H9 (cell line): ENCODE measurements around the gene CDH4. TPM values are rescaled to one million over a fixed set of nuclear protein-coding genes. Genes with fewer than 3 reads are reported as not detected.
A peak's percentile ranks its signal among the peaks of the same experiment; 100 is the strongest.

Experiments
- DNase-seq: peaks from one replicate; pipeline ENCODE4 v3.0.0-alpha.2; 2017
- H2AFZ ChIP-seq: one replicate; pipeline ENCODE4 v1.6.1; 2013; ENCODE audit warnings: mild to moderate bottlenecking, low read length, control low read depth, moderate library complexity
- H2AK5ac ChIP-seq: 2 replicates; pipeline ENCODE4 v1.6.1; 2013; ENCODE audit warnings: low read length, control low read depth, mixed read lengths; ENCODE audit not compliant: insufficient read length
- H2BK120ac ChIP-seq: one replicate; pipeline ENCODE4 v1.6.1; 2013; ENCODE audit warnings: low read depth, mild to moderate bottlenecking, low read length, control low read depth, inconsistent platforms; ENCODE audit not compliant: poor library complexity, severe bottlenecking
- H2BK12ac ChIP-seq: 2 replicates; pipeline ENCODE4 v1.6.1; 2013; ENCODE audit warnings: low read length, control low read depth, mixed read lengths, low read depth; ENCODE audit not compliant: insufficient read length
- H2BK15ac ChIP-seq: 2 replicates; pipeline ENCODE4 v1.6.1; 2013; ENCODE audit warnings: low read depth, low read length, control low read depth
- H2BK20ac ChIP-seq: one replicate; pipeline ENCODE4 v1.6.1; 2013; ENCODE audit warnings: low read depth, mild to moderate bottlenecking, low read length, control low read depth, inconsistent platforms; ENCODE audit not compliant: poor library complexity, severe bottlenecking
- H2BK5ac ChIP-seq: 2 replicates; pipeline ENCODE4 v1.6.1; 2013; ENCODE audit warnings: low read length, control low read depth, mixed read lengths; ENCODE audit not compliant: insufficient read length
- H3K14ac ChIP-seq: 2 replicates; pipeline ENCODE4 v1.6.1; 2013; ENCODE audit warnings: low read length, control low read depth; ENCODE audit not compliant: insufficient read depth
- H3K18ac ChIP-seq: 2 replicates; pipeline ENCODE4 v1.6.1; 2013; ENCODE audit warnings: low read depth, mild to moderate bottlenecking, mixed read lengths, low read length, control low read depth; ENCODE audit not compliant: insufficient read length
- H3K23ac ChIP-seq: 2 replicates; pipeline ENCODE4 v1.6.1; 2013; ENCODE audit warnings: low read length, control low read depth, mixed read lengths, low read depth; ENCODE audit not compliant: insufficient read length
- H3K23me2 ChIP-seq: 2 replicates; pipeline ENCODE4 v1.6.1; 2013; ENCODE audit warnings: low read depth, mild to moderate bottlenecking, mixed read lengths, low read length, control low read depth; ENCODE audit not compliant: insufficient read length, poor library complexity, severe bottlenecking
- H3K27ac ChIP-seq: 2 replicates; pipeline ENCODE4 v1.5.1; 2013; ENCODE audit warnings: low read length, control low read depth, mixed read lengths, low read depth; ENCODE audit not compliant: insufficient read length
- H3K27me3 ChIP-seq: 2 replicates; pipeline ENCODE4 v1.6.1; 2013; ENCODE audit warnings: low read length, control low read depth, inconsistent platforms; ENCODE audit not compliant: insufficient read depth
- H3K4ac ChIP-seq: 2 replicates; pipeline ENCODE4 v1.6.1; 2013; ENCODE audit warnings: low read depth, mild to moderate bottlenecking, control low read depth, inconsistent platforms, low read length, moderate library complexity
- H3K4me1 ChIP-seq: 2 replicates; pipeline ENCODE4 v1.6.1; 2013; ENCODE audit warnings: low read length, control low read depth, inconsistent platforms; ENCODE audit not compliant: insufficient read depth
- H3K4me2 ChIP-seq: 2 replicates; pipeline ENCODE4 v1.6.1; 2013; ENCODE audit warnings: low read length, control low read depth, mixed read lengths; ENCODE audit not compliant: insufficient read length, insufficient read depth
- H3K56ac ChIP-seq: 2 replicates; pipeline ENCODE4 v1.6.1; 2013; ENCODE audit warnings: low read depth, mild to moderate bottlenecking, mixed read lengths, low read length, control low read depth; ENCODE audit not compliant: insufficient read length
- H3K79me1 ChIP-seq: 2 replicates; pipeline ENCODE4 v1.6.1; 2013; ENCODE audit warnings: low read depth, mild to moderate bottlenecking, moderate library complexity, low read length, control low read depth, inconsistent platforms; ENCODE audit not compliant: insufficient read depth, poor library complexity, severe bottlenecking
- H3K79me2 ChIP-seq: 2 replicates; pipeline ENCODE4 v1.6.1; 2013; ENCODE audit warnings: low read length, control low read depth, inconsistent platforms; ENCODE audit not compliant: insufficient read depth
- H3K9ac ChIP-seq: 2 replicates; pipeline ENCODE4 v1.6.1; 2013; ENCODE audit warnings: low read length, control low read depth, mixed read lengths; ENCODE audit not compliant: insufficient read length; ENCODE audit errors: extremely low read depth
- H3K9me3 ChIP-seq: one replicate; pipeline ENCODE4 v1.6.1; 2013; ENCODE audit warnings: low read depth, low read length, inconsistent platforms; ENCODE audit not compliant: control insufficient read depth
- H3T11ph ChIP-seq: one replicate; pipeline ENCODE4 v1.6.1; 2013; ENCODE audit warnings: mild to moderate bottlenecking, low read length, control low read depth, inconsistent platforms
- H4K20me1 ChIP-seq: one replicate; pipeline ENCODE4 v1.6.1; 2013; ENCODE audit not compliant: control insufficient read depth, insufficient read length, insufficient read depth
- H4K5ac ChIP-seq: 2 replicates; pipeline ENCODE4 v1.6.1; 2013; ENCODE audit warnings: low read depth, mild to moderate bottlenecking, mixed read lengths, low read length, control low read depth; ENCODE audit not compliant: insufficient read length
- H4K8ac ChIP-seq: replicated peaks from 2 replicates; pipeline ENCODE4 v1.6.1; 2013; ENCODE audit warnings: low read length, control low read depth, mixed read lengths, low read depth; ENCODE audit not compliant: insufficient read length
- H4K91ac ChIP-seq: 2 replicates; pipeline ENCODE4 v1.6.1; 2013; ENCODE audit warnings: low read depth, mild to moderate bottlenecking, moderate library complexity, mixed read lengths, low read length, control low read depth; ENCODE audit not compliant: insufficient read length
- H3K27ac Mint-ChIP-seq, 3 experiments: 2 replicates in 2 of 3; 3 replicates in 1 of 3; pipeline ENCODE4 v1.8.0; 2020 to 2021; ENCODE audit warnings: mixed read lengths in 3 of 3, mild to moderate bottlenecking in 1 of 3, moderate library complexity in 1 of 3
- H3K27me3 Mint-ChIP-seq: 2 replicates; pipeline ENCODE4 v1.8.0; 2021; ENCODE audit warnings: low read depth, mild to moderate bottlenecking, moderate library complexity, mixed read lengths
- H3K36me3 Mint-ChIP-seq, 3 experiments: 2 replicates in 2 of 3; 3 replicates in 1 of 3; pipeline ENCODE4 v1.8.0; 2020 to 2021; ENCODE audit warnings: low read depth in 3 of 3, mixed read lengths in 3 of 3; ENCODE audit not compliant: insufficient read depth in 1 of 3
- H3K4me1 Mint-ChIP-seq, 2 experiments: 2 replicates each; pipeline ENCODE4 v1.8.0; 2020; ENCODE audit warnings: mixed read lengths in 2 of 2
- H3K4me3 Mint-ChIP-seq, 2 experiments: 2 replicates in 1 of 2; 3 replicates in 1 of 2; pipeline ENCODE4 v1.8.0; 2020 to 2021; ENCODE audit warnings: mild to moderate bottlenecking in 2 of 2, mixed read lengths in 2 of 2, moderate library complexity in 1 of 2
- H3K9me3 Mint-ChIP-seq, 2 experiments: 2 replicates in 1 of 2; 3 replicates in 1 of 2; pipeline ENCODE4 v1.8.0; 2020; ENCODE audit warnings: mild to moderate bottlenecking in 2 of 2, mixed read lengths in 2 of 2, moderate library complexity in 1 of 2
- CTCF ChIP-seq: fragments of 200-600 bp; sonication (generic); conservative IDR thresholded peaks from 3 replicates; pipeline ENCODE4 v1.8.0; 2021; ENCODE audit warnings: antibody characterized with exemption, mild to moderate bottlenecking
- WGBS: extraction: QIAGEN DNeasy Blood & Tissue Kit; methylation state at CpG from one replicate; pipeline ENCODE4 v1.1.7; 2013; ENCODE audit warnings: missing lambda C conversion rate, low lambda C conversion rate, mixed read lengths; ENCODE audit not compliant: insufficient read length; ENCODE audit errors: extremely low coverage; 5-methylcytosine and 5-hydroxymethylcytosine counted together
- total RNA-seq: library from RNA; stranded (reverse); gene quantifications from 2 replicates; pipeline ENCODE4 v1.2.1, GENCODE V29; 2021

Gene CDH4
- total RNA-seq, 1 experiment from 2014 or later, result 3.0 TPM

- Histone ChIP-seq H3K14ac (no peak overlapping the region; the same call in 1 of the 2 replicates), H2BK12ac (no peak overlapping the region), H3K4ac (no peak overlapping the region), H3K27me3 (no peaks in the 10 kb centered on the region), H3K4me2 (no peak overlapping the region), H3K79me1 (no peaks in the 10 kb centered on the region), H4K91ac (no peak overlapping the region), H4K5ac (no peak overlapping the region), H3K27ac (no peak overlapping the region), H2AK5ac (no peak overlapping the region), H3K79me2 (no peaks in the 10 kb centered on the region), H2BK20ac (no peak overlapping the region), H2BK15ac (no peak overlapping the region), H4K8ac (no peak overlapping the region), H3K9ac (no peak overlapping the region), H4K20me1 (no peaks in the 10 kb centered on the region), H3K18ac (no peak overlapping the region), H2BK120ac (no peak overlapping the region), H2AFZ (no peak overlapping the region), H3K23me2 (no peaks in the 10 kb centered on the region), H3K9me3 (no peaks in the 10 kb centered on the region), H3K4me1 (0 out of 2 replicates have a peak, but pooled peaks cover 4% of the 10 kb centered on the region), H3K23ac (no peak overlapping the region), H2BK5ac (no peak overlapping the region), H3T11ph (no peak overlapping the region), H3K56ac (no peak overlapping the region)
- Mint-ChIP-seq H3K27ac (peak overlapping the region in 1 of 3 experiments; percentile 79; a peak in 2 of 7 replicates), H3K4me1 (peaks cover 12 to 27% of the 10 kb centered on the region in 2 experiments), H3K9me3 (no peaks in the 10 kb centered on the region; a peak in 1 of 5 replicates), H3K36me3 (no peaks in the 10 kb centered on the region; a peak in 1 of 7 replicates), H3K27me3 (peaks cover 31% of the 10 kb centered on the region), H3K4me3 (no peak overlapping the region)
- no CpG with 5 or more reads among the region's 13 CpGs for WGBS
- DNase-seq, result no peak
- no peak for TF ChIP-seq CTCF
Measured at GRCh38 chr20:61312925-61313324, 60.9 kb downstream of the CDH4 start.
